Activated CD8-positive, alpha-beta memory T cell treated with anti-CD3 and anti-CD28 coated beads, Interleukin-2, amount 10 ng/mL, durations not matched to agents 7 days and 5 days (primary cell): ENCODE results near the gene ZFP91. TPM values are rescaled to one million over a fixed set of nuclear protein-coding genes. Genes with fewer than 3 reads are reported as not detected.

Experiments used
- ATAC-seq: fragments of 150-1000 bp; cut with Tn5 transposase; one replicate; pipeline ENCODE4 v1.10.0; 2021; ENCODE audit warnings: moderate library complexity
- CTCF ChIA-PET: fragments of 350-600 bp; sonication (Branson Sonifier 250); formaldehyde crosslinking; loops from one replicate; lab custom pipeline; 2021; ENCODE audit warnings: antibody characterized with exemption; lab: Charles Lee
- DNase-seq: peaks from one replicate; pipeline ENCODE4 v3.0.0-alpha.2; 2020
- H3K27ac Mint-ChIP-seq: one replicate; pipeline ENCODE4 v1.8.0; 2021; ENCODE audit warnings: mild to moderate bottlenecking, mixed read lengths
- H3K27me3 Mint-ChIP-seq: one replicate; pipeline ENCODE4 v1.8.0; 2021; ENCODE audit warnings: mixed read lengths
- H3K36me3 Mint-ChIP-seq: one replicate; pipeline ENCODE4 v1.8.0; 2021; ENCODE audit warnings: mild to moderate bottlenecking, mixed read lengths
- H3K4me1 Mint-ChIP-seq: one replicate; pipeline ENCODE4 v1.8.0; 2021; ENCODE audit warnings: mixed read lengths
- H3K4me3 Mint-ChIP-seq: one replicate; pipeline ENCODE4 v1.8.0; 2021; ENCODE audit warnings: mild to moderate bottlenecking, moderate library complexity, mixed read lengths
- H3K9me3 Mint-ChIP-seq: one replicate; pipeline ENCODE4 v1.8.0; 2022; ENCODE audit warnings: low read depth, mixed read lengths
- total RNA-seq, 2 experiments: library from RNA; stranded (reverse); gene quantifications; one replicate each; pipeline ENCODE4 v1.2.3, GENCODE V29; 2021

The ZFP91 gene
- total RNA-seq, 2 experiments from 2014 or later, result 54.8 to 69.7 TPM

DNA sequence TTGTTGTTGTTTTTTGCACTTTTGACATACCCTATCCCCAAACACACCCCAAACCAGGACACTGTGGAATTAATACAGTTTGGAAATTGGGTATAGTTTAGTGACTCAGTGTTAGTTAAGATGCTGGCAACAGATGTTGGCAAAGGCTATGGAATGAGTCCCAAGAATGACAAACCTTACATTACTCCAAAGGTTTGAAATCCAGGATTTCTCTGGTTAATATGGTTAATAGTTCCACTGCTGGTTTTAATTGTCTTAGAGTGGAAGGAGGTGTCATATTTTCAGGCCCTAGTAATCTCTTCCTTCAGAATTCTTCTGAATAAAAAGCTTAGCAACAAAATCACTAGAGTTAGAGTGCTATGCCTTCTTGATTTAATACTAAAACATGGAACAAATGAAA, 4.0 kb upstream of the ZFP91 start:
- Mint-ChIP-seq H3K4me3 (peak overlapping the region; percentile 99), H3K27ac (peak overlapping the region; percentile 95), H3K27me3 (no peaks in the 10 kb centered on the region), H3K9me3 (no peaks in the 10 kb centered on the region), H3K36me3 (peaks cover 33% of the 10 kb centered on the region), H3K4me1 (peaks cover 44% of the 10 kb centered on the region)
- no peak for ATAC-seq
- DNase-seq, result no peak
- CTCF ChIA-PET, result interaction anchor here (0.9 to 1.4 kb wide), 2 partner anchors 55 to 774 kb away, joined by 3 to 4 read pairs; no protein-coding TSS in a partner anchor

DNA sequence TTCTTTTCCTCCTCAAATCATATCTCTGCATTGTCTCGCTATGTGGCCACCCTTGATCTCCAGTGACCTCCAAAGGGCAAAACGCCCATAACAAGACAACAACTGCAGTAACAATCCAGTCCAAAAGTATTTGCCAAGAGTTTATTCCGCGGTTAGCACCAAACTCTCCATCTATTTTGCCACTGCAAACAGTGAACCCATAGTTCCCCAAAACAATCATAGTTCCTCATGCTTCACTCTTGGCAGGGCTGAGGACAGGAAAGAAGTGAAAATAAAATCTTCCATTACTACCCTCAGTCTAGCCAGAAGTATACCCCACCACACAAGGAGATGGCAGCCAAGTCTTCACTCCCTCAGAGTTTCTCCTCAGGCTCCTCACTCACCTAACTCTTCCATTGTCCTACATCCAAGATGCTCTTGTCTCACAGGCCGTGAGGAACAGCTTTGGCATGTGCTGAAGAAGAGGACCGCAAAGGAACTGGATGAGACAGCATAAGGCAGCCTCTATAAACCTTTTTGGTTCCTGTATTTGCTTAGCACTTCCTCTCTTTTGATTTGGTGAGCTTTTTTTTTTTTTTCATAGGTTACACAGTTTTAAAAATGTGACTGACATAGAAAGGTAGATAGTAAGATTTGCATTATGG, 3.4 kb upstream of the ZFP91 start, which contains the start of gene LPXN:
TSS of gene LPXN (minus strand) at position 480 of the 644 bp plus-strand sequence. CDS start at position 396, 84 bp downstream.
- H3K36me3 Mint-ChIP-seq, result peaks cover 33% of the 10 kb centered on the region

DNA sequence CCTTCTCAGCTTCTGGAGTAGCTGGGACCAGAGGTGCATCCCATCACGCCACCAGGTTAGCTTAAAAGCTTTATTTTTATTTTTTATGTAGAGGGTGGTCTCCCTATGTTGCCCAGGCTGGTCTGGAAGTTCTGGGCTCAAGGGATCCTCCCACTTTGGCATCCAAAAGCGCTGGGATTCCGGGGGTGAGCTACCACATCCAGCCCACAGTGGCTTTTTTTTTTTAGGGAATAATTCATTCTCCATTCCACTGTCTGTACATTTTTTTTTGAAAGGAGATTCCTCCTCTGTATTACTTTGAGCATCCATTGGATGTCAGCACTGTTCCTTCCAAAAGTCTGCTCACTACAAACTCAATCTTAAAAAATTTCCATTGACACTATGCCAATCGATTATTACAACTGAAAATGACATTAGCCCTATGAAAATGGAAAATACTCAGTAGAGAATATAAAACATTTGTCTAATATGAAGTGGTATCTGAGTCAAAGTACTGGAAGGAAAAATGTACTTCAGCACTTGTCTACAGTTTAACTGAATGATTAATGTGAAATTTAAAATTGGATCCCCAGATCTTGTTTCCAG, 1.9 kb upstream of the ZFP91 start:
- Mint-ChIP-seq H3K36me3 (peaks cover 32% of the 10 kb centered on the region), H3K9me3 (no peaks in the 10 kb centered on the region), H3K4me3 (peak overlapping the region; percentile 99), H3K27me3 (no peaks in the 10 kb centered on the region), H3K27ac (peak overlapping the region; percentile 95), H3K4me1 (peaks cover 41% of the 10 kb centered on the region)
- DNase-seq (no peak), ATAC-seq (no peak)
- CTCF ChIA-PET, result interaction anchor here (0.9 to 2.9 kb wide), 6 partner anchors 9 to 567 kb away, joined by 3 to 28 read pairs (median 6); no protein-coding TSS in a partner anchor

More for the DNA sequence above, 3.4 kb upstream of the ZFP91 start, which contains the start of gene LPXN:
- peak within 1 kb of the TSS; percentile 99 for H3K4me3 Mint-ChIP-seq
- peak within 1 kb of the TSS; percentile 95 for H3K27ac Mint-ChIP-seq
- no peaks in the 10 kb centered on the region for H3K27me3 Mint-ChIP-seq
- no peaks in the 10 kb centered on the region for H3K9me3 Mint-ChIP-seq
- CTCF ChIA-PET, result interaction anchor here (0.8 to 2.9 kb wide), 5 partner anchors 8 to 775 kb away, joined by 3 to 28 read pairs (median 4); no protein-coding TSS in a partner anchor
- H3K4me1 Mint-ChIP-seq, result peaks cover 43% of the 10 kb centered on the region
- no peak for ATAC-seq
- DNase-seq, result peak; percentile 71

DNA sequence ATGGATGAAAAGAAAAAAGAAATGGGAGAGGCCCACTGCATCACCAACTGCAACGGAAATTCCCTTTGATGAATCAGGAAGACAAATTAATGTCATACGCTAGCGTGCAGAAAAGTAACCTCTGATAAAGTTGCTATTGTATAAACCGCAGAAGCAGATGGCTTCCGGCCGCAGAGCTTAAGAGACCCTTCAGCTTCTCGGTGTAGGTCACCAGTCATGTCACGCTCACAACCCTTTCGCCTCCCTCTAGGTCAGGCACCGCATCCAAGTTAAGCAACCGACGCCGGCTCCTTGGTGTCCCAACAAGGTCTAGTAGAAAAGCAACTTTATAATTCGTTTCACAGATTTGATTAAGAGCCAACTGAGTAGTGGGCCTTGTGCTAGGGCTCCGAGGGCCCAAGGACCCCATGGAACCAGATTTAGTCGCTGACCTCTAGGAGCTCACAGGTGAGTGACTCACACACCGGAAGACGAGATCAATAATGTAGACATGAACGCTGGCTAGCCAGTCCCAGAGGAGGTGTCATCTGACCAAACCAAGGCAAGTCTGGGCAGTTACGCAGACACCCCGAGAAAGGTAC, 1.2 kb upstream of the ZFP91 start:
- ATAC-seq (peak; percentile 51), DNase-seq (peak; percentile 93)
- Mint-ChIP-seq H3K9me3 (no peaks in the 10 kb centered on the region), H3K27me3 (no peaks in the 10 kb centered on the region), H3K36me3 (peaks cover 30% of the 10 kb centered on the region), H3K27ac (peak overlapping the region; percentile 95), H3K4me3 (peak overlapping the region; percentile 99), H3K4me1 (peaks cover 44% of the 10 kb centered on the region)
- CTCF ChIA-PET, result interaction anchor here (1.0 to 2.9 kb wide), 6 partner anchors 10 to 75 kb away, joined by 3 to 28 read pairs (median 6); no protein-coding TSS in a partner anchor

DNA sequence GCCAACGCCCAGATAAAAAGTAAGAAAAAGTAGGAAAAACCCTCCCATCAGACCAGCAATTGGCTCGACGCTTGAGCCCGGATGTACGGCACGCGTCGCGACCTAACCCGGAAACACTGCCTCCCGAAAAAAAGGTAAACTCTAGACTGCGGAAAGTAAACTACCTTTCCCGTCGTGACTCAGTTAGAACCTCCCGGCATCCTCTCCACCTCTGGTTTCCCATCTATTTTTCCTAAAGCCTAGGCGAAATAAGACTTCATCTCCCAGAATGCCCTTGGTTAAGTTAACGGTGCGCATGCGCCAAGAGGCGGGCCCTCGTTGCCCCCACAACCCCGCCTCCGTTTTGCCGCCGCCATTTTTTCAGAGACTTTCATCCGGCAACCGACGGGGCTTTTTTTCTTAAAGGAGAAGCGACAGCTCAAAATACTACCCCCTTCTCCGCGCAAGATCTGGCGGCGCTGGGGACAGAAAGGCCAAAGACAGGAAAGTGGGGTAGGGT, 678 bp upstream of the ZFP91 start:
- H3K4me1 Mint-ChIP-seq, result peaks cover 48% of the 10 kb centered on the region
- peak; percentile 46 for ATAC-seq
- peaks cover 31% of the 10 kb centered on the region for H3K36me3 Mint-ChIP-seq
- CTCF ChIA-PET, result interaction anchor here (1.0 to 2.9 kb wide), 6 partner anchors 10 to 75 kb away, joined by 3 to 28 read pairs (median 6); no protein-coding TSS in a partner anchor
- H3K9me3 Mint-ChIP-seq, result no peaks in the 10 kb centered on the region
- H3K4me3 Mint-ChIP-seq, result peak overlapping the region; percentile 99
- peak overlapping the region; percentile 95 for H3K27ac Mint-ChIP-seq
- H3K27me3 Mint-ChIP-seq, result no peaks in the 10 kb centered on the region
- DNase-seq, result peak; percentile 95

DNA sequence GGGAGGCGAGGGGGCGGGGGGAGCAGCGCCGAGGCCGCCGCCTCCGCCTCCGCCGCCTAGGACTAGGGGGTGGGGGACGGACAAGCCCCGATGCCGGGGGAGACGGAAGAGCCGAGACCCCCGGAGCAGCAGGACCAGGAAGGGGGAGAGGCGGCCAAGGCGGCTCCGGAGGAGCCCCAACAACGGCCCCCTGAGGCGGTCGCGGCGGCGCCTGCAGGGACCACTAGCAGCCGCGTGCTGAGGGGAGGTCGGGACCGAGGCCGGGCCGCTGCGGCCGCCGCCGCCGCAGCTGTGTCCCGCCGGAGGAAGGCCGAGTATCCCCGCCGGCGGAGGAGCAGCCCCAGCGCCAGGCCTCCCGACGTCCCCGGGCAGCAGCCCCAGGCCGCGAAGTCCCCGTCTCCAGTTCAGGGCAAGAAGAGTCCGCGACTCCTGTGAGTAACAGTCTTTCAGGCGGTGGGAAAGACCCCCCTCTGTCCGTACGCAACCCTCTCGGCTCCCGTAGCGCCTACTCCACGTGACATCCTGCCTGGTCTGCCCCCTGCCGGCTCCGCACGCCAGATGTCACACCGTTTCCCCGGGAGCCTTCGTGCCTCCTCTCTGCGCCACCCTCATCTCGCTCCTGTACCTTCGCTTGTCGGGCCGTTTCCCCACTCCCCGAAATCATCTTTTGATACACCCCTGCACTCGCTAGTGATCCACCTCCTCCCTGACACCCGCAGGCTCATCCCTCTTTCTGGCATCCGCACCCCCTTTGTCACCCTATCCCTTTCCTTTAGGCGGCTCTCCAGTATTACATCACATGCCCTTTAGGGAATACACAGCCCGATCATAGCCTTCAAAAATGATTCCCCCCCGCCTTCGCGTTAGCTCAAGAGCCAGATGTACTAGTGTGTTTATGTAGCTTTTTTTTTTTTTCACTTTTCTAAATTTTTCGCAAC, 598 bp downstream of the ZFP91 start:
- H3K4me1 Mint-ChIP-seq, result peaks cover 47% of the 10 kb centered on the region

DNA sequence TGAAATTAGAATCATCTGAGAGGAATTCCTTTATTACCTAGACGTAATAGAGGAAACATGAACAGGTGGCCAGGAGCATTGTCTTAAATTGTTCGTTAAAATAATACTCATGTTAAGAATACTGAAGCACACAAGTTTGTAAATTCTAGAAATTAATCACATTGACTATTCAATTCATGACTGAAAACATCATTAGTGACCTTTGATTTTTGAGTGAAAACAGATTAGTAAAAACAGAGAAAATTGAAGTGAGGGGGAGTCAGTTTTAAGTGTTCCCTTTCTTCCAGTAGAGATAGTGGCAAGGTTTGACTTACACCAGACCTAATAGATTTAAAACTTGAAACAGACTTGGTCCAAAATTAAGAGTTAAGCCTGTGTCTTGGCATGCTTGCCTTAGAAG, 1.4 kb downstream of the ZFP91 start:
- ATAC-seq, result no peak
- CTCF ChIA-PET, result interaction anchor here (1.0 to 4.4 kb wide), 3 partner anchors 8 to 61 kb away, joined by 3 to 25 read pairs (median 4); no protein-coding TSS in a partner anchor
- Mint-ChIP-seq H3K9me3 (no peaks in the 10 kb centered on the region), H3K27me3 (no peaks in the 10 kb centered on the region), H3K4me1 (peaks cover 47% of the 10 kb centered on the region), H3K36me3 (peaks cover 24% of the 10 kb centered on the region), H3K27ac (peak overlapping the region; percentile 97), H3K4me3 (peak overlapping the region; percentile 99)
- DNase-seq, result no peak

More for the DNA sequence above, 598 bp downstream of the ZFP91 start:
- Mint-ChIP-seq H3K9me3 (no peaks in the 10 kb centered on the region), H3K36me3 (peaks cover 28% of the 10 kb centered on the region), H3K4me3 (peak overlapping the region; percentile 99), H3K27me3 (no peaks in the 10 kb centered on the region), H3K27ac (peak overlapping the region; percentile 97)
- peak; percentile 94 for DNase-seq
- ATAC-seq, result peak; percentile 52
- CTCF ChIA-PET, result interaction anchor here (0.9 to 4.4 kb wide), 5 partner anchors 9 to 60 kb away, joined by 3 to 25 read pairs (median 3); no protein-coding TSS in a partner anchor

DNA sequence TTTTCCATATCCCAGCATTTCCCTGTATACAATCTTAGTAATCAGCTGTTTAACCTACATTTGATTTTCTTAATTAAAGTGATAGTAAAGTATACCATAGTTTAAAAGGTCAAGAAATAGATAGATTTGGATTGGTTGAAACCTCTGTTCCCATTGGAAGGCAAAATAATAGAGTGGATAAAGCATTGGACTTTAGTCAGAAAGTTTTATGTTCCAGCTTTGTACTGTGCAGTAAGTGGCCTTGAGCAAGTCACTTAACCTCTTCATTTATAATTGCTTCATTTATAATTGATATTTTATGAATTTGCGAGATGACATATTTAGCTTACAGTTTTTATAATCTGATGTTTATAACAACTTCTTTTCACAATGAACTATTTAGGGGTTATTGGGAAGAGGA, 3.6 kb downstream of the ZFP91 start:
- H3K4me1 Mint-ChIP-seq, result peaks cover 42% of the 10 kb centered on the region
- no peaks in the 10 kb centered on the region for H3K27me3 Mint-ChIP-seq
- no peaks in the 10 kb centered on the region for H3K9me3 Mint-ChIP-seq
- no peak overlapping the region for H3K27ac Mint-ChIP-seq
- CTCF ChIA-PET, result interaction anchor here (0.6 to 4.4 kb wide), 4 partner anchors 14 to 71 kb away, joined by 3 to 25 read pairs (median 3); no protein-coding TSS in a partner anchor
- ATAC-seq (no peak), DNase-seq (no peak)
- no peak overlapping the region for H3K4me3 Mint-ChIP-seq
- H3K36me3 Mint-ChIP-seq, result peaks cover 33% of the 10 kb centered on the region

DNA sequence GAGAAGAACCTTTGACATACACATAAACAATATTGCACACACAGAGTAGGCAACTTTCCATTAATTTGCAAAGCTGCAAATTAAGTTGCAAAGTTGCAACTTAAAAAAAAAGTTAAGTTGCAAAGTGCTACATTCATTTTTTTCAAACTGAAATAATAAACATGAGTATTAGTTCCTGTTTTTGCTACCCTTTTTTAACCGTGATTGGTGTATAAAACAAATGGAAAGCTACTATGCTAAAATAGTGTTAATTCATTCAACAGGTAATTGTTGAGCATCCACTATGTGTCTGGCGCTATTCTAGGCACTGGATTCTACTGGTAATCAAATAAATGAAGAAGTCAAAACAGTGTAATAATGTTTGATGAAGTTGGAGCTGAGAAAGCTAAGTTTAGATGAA, 8.1 kb downstream of the ZFP91 start:
- H3K4me3 Mint-ChIP-seq, result no peak overlapping the region
- CTCF ChIA-PET, result interaction anchor here (0.9 kb wide), 1 partner anchor 50 kb away, joined by 3 read pairs; no protein-coding TSS in a partner anchor

DNA sequence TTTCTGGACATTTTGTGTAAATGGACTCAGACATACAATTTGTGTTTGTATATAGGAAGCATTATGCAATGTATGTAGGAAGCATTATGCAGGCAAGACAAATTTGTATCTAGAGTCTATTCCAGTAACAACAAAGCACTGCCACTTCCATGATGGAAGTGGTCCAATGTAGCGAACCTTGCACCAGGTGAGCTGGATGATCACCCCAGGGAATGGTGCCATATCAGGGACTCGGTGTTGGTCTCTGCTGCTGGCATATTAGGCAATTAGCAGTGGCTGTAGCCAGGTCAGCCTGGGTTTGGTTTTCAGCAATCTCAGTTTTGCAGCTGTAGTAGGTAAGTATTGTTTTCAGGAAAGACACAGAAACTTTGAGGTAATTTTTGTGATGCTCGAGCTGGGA, 12.8 kb downstream of the ZFP91 start:
- CTCF ChIA-PET, result interaction anchor here (0.6 kb wide), 1 partner anchor 466 kb away, joined by 3 read pairs; no protein-coding TSS in a partner anchor
- no peak for ATAC-seq
- H3K36me3 Mint-ChIP-seq, result peaks cover 45% of the 10 kb centered on the region

More for the DNA sequence above, 8.1 kb downstream of the ZFP91 start:
- Mint-ChIP-seq H3K36me3 (peaks cover 31% of the 10 kb centered on the region), H3K27me3 (no peaks in the 10 kb centered on the region), H3K27ac (no peak overlapping the region), H3K4me1 (peaks cover 38% of the 10 kb centered on the region), H3K9me3 (no peaks in the 10 kb centered on the region)
- ATAC-seq (no peak), DNase-seq (no peak)

DNA sequence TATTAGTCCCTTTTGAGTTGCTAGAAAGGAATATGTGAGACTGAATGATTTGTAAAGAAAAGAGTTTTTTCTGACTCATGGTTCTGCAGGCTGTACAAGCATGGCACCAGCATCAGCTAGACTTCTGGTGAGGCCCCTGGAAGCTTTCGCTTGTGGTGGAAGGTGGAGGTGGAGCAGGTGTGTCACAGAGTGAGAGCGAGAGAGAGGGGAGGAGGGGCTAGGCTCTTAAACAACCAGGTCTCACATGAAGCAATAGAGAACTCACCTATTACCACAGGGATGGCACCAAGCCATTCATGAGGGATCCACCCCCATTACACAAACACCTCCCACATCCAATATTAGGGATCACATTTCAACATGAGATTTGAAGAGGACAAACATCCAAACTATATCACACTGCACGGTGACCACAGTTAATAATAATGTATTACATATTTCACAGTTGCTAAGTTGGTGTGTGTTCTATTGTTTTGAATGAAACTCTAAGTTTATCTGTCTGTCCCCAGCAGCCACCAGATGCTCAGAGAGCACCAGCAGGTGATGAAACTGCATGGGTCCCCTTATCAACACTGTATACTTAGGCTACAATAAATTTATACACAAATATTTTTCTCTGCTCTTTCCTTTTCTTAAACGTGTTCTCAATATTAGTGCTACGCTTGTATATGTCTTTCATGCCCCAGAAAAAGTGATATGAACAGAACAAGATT, 14.1 kb downstream of the ZFP91 start:
- CTCF ChIA-PET, result no interaction called here
- peaks cover 46% of the 10 kb centered on the region for H3K4me1 Mint-ChIP-seq
- H3K36me3 Mint-ChIP-seq, result peaks cover 40% of the 10 kb centered on the region
- no peak overlapping the region for H3K4me3 Mint-ChIP-seq
- DNase-seq (no peak), ATAC-seq (no peak)
- H3K27ac Mint-ChIP-seq, result peak overlapping the region; percentile 18
- H3K9me3 Mint-ChIP-seq, result no peaks in the 10 kb centered on the region
- no peaks in the 10 kb centered on the region for H3K27me3 Mint-ChIP-seq

More for the DNA sequence above, 12.8 kb downstream of the ZFP91 start:
- Mint-ChIP-seq H3K9me3 (no peaks in the 10 kb centered on the region), H3K4me1 (peaks cover 39% of the 10 kb centered on the region), H3K27ac (no peak overlapping the region), H3K27me3 (no peaks in the 10 kb centered on the region), H3K4me3 (no peak overlapping the region)
- DNase-seq, result no peak
